B cell (primary cell): ENCODE results near the gene TMPRSS11E. TPM values are rescaled to one million over a fixed set of nuclear protein-coding genes. Genes with fewer than 3 reads are reported as not detected.
"Not testable (repeated sequence)": the region's sequence is repeated elsewhere in the genome, so short reads cannot be mapped to it uniquely, and the experiment has no call there.

Source experiments
- ATAC-seq: fragments of 200-7000 bp; cut with Tn5 transposase; one replicate; pipeline ENCODE4 v1.10.0; 2021; ENCODE audit warnings: low read depth, mild to moderate bottlenecking, moderate number of reproducible peaks, moderate library complexity
- CTCF ChIA-PET: fragments of 350-600 bp; sonication (Branson Sonifier 250); formaldehyde crosslinking; loops from one replicate; lab custom pipeline; 2021; ENCODE audit warnings: antibody characterized with exemption, inconsistent platforms; lab: Charles Lee
- POLR2A ChIA-PET: fragments of 350-600 bp; sonication (Branson Sonifier 250); formaldehyde crosslinking; loops from one replicate; lab custom pipeline; 2021; ENCODE audit warnings: antibody characterized with exemption; lab: Charles Lee
- DNase-seq: peaks from one replicate; pipeline ENCODE4 v3.0.0; 2013
- H2AFZ ChIP-seq: 2 replicates; pipeline ENCODE4 v1.6.1; 2012; ENCODE audit warnings: mild to moderate bottlenecking, low read depth, low read length; ENCODE audit not compliant: insufficient read depth, poor library complexity, severe bottlenecking
- H3K27ac ChIP-seq, 2 donors: 1 replicate in 1 of 2; 2 replicates in 1 of 2; pipeline ENCODE4 v1.5.1; 2012 to 2013; ENCODE audit warnings: low read length in 2 of 2, mild to moderate bottlenecking in 2 of 2, moderate library complexity in 1 of 2
- H3K27me3 ChIP-seq, 4 experiments: fragments of 200-600 bp in 1 of 4; sonication (generic) in 1 of 4; replicated peaks in 1 of 4; 1 replicate in 2 of 4; 2 replicates in 2 of 4; pipeline versions ENCODE4 v1.6.1 to v1.7.0; 2013 to 2016; ENCODE audit warnings: low read length in 3 of 4, mild to moderate bottlenecking in 2 of 4, mixed read lengths in 1 of 4, moderate library complexity in 1 of 4; ENCODE audit not compliant: insufficient read depth in 4 of 4, control insufficient read depth in 3 of 4; ENCODE audit errors: control extremely low read depth in 1 of 4
- H3K36me3 ChIP-seq, 2 experiments: replicated peaks in 1 of 2; 1 replicate in 1 of 2; 2 replicates in 1 of 2; pipeline versions ENCODE4 v1.6.1 to v1.7.1; 2013; ENCODE audit warnings: low read length in 1 of 2; ENCODE audit not compliant: insufficient read depth in 2 of 2, control insufficient read depth in 1 of 2; ENCODE audit errors: control extremely low read depth in 1 of 2, extremely low read depth in 1 of 2
- H3K4me1 ChIP-seq, 2 donors: fragments of 200-600 bp in 1 of 2; sonication (generic) in 1 of 2; 1 replicate in 1 of 2; 2 replicates in 1 of 2; pipeline versions ENCODE4 v1.5.1 to v1.6.1; 2013 to 2017; ENCODE audit warnings: low read length in 2 of 2; ENCODE audit not compliant: control insufficient read depth in 2 of 2, insufficient read depth in 2 of 2
- H3K4me2 ChIP-seq: replicated peaks from 2 replicates; pipeline ENCODE3; 2012; ENCODE audit warnings: mild to moderate bottlenecking, low read depth, low read length; ENCODE audit not compliant: poor library complexity, severe bottlenecking
- H3K4me3 ChIP-seq, 5 experiments: fragments of 200-600 bp in 1 of 5; sonication (generic) in 1 of 5; 1 replicate in 3 of 5; 2 replicates in 2 of 5; pipeline versions ENCODE4 v1.5.1 to v1.7.0; 2011 to 2016; ENCODE audit warnings: low read length in 4 of 5, mild to moderate bottlenecking in 4 of 5, low read depth in 2 of 5, control low read depth in 1 of 5, moderate library complexity in 1 of 5; ENCODE audit not compliant: insufficient read depth in 1 of 5; ENCODE audit errors: control extremely low read depth in 1 of 5, extremely low read depth in 1 of 5
- H3K79me2 ChIP-seq: fragments of 200-600 bp; sonication (generic); one replicate; pipeline ENCODE4 v1.6.0; 2016; ENCODE audit warnings: low read length; ENCODE audit not compliant: control insufficient read depth, insufficient read depth
- H3K9ac ChIP-seq: fragments of 200-600 bp; sonication (generic); 2 replicates; pipeline ENCODE4 v1.6.1; 2017; ENCODE audit warnings: mild to moderate bottlenecking, low read length, moderate library complexity
- H3K9me3 ChIP-seq, 3 donors: one replicate each; pipeline versions ENCODE4 v1.6.1 to v1.7.1; 2013; ENCODE audit warnings: low read length in 2 of 3; ENCODE audit not compliant: control insufficient read depth in 2 of 3, insufficient read depth in 1 of 3; ENCODE audit errors: control extremely low read depth in 1 of 3
- H4K20me1 ChIP-seq: 2 replicates; pipeline ENCODE4 v1.6.0; 2012; ENCODE audit warnings: mild to moderate bottlenecking, low read length; ENCODE audit not compliant: insufficient read depth, control insufficient read depth, poor library complexity, severe bottlenecking
- H3K27ac Mint-ChIP-seq: one replicate; pipeline ENCODE4 v1.8.0; 2021; ENCODE audit warnings: mixed read lengths
- H3K27me3 Mint-ChIP-seq: one replicate; pipeline ENCODE4 v1.8.0; 2021; ENCODE audit warnings: mixed read lengths
- H3K4me1 Mint-ChIP-seq: one replicate; pipeline ENCODE4 v1.8.0; 2021; ENCODE audit warnings: mixed read lengths
- H3K4me3 Mint-ChIP-seq: one replicate; pipeline ENCODE4 v1.8.0; 2021; ENCODE audit warnings: mixed read lengths
- H3K9me3 Mint-ChIP-seq: one replicate; pipeline ENCODE4 v1.8.0; 2022; ENCODE audit warnings: mixed read lengths; ENCODE audit not compliant: insufficient read depth
- EZH2 ChIP-seq: IDR thresholded peaks from 2 replicates; pipeline ENCODE4 v1.6.1; 2012; ENCODE audit warnings: borderline replicate concordance, low read depth, mild to moderate bottlenecking, moderate library complexity, low read length; ENCODE audit not compliant: insufficient read depth, poor library complexity, severe bottlenecking
- WGBS: methylation state at CpG from one replicate; pipeline ENCODE4 v1.1.5; 2013; ENCODE audit warnings: missing lambda C conversion rate; ENCODE audit not compliant: insufficient coverage; 5-methylcytosine and 5-hydroxymethylcytosine counted together
- intact Hi-C: fragments of 100-400 bp; cut with micrococcal nuclease; formaldehyde crosslinking; loops from one replicate; pipeline ENCODE4 v1.10.0; 2022
- polyA plus RNA-seq: library from polyadenylated mRNA; depleted of rRNA; stranded (reverse); fragments of >200 nt; gene quantifications from 2 replicates; pipeline ENCODE4 v1.2.3, GENCODE V29; 2012
- total RNA-seq, 2 donors: library from RNA; stranded (reverse); fragments of 120-200 nt in 1 of 2; gene quantifications; 1 replicate in 1 of 2; 2 replicates in 1 of 2; pipeline versions ENCODE4 v1.2.3 to v1.2.4, GENCODE V29; 2013 to 2022
- TF ChIP-seq, protein P1 (sequence below): fragments of 200-600 bp; IDR thresholded peaks from one replicate; pipeline ENCODE4 v1.8.0; 2022; ENCODE audit warnings: antibody characterized with exemption, mild to moderate bottlenecking

TMPRSS11E gene
- total and polyA plus RNA-seq, 2 donors (not counting 1 experiment from before 2014, with no cell fraction given) = 0.06 TPM; not detected in 1

DNA sequence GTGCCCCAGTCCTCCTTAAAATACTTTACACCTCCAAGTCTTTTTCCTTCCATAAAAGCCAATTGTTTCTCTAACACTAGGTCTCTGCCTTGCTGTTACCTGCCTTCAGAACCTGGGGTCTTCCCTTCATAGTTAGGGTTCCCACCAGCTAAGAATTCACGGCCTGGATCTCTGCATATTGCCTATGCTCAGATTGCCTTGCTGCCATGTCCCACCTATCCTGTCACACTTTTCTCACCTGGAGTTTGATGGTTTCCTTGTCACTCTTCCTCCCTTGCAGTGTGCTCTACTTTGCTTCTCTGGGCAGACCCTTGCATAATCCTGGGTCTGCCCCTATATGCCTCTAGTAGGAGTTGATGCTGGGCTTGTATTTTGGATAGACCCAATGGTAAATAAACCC, 36.6 kb upstream of the TMPRSS11E start:
- Histone ChIP-seq H3K9ac (no peak overlapping the region), H3K4me2 (no peak overlapping the region), H3K27me3 (no peaks in the 10 kb centered on the region), H3K9me3 (no peaks in the 10 kb centered on the region), H2AFZ (no peak overlapping the region), H3K79me2 (no peaks in the 10 kb centered on the region), H3K27ac (no peak overlapping the region), H3K36me3 (no peaks in the 10 kb centered on the region), H3K4me3 (no peak overlapping the region), H3K4me1 (no peaks in the 10 kb centered on the region), H4K20me1 (no peaks in the 10 kb centered on the region)
- ATAC-seq (no peak), DNase-seq (no peak)
- ChIA-PET POLR2A (no interaction called here), CTCF (no interaction called here)
- 100% methylated on average over 1 of the region's 1 CpG for WGBS
- intact Hi-C loops = no loop called here
- no peaks in the 10 kb centered on the region for H3K4me1 Mint-ChIP-seq
- peaks cover 8% of the 10 kb centered on the region for H3K27me3 Mint-ChIP-seq
- no peak overlapping the region for H3K27ac Mint-ChIP-seq
- H3K9me3 Mint-ChIP-seq = no peaks in the 10 kb centered on the region
- TF ChIP-seq, protein P1, sequence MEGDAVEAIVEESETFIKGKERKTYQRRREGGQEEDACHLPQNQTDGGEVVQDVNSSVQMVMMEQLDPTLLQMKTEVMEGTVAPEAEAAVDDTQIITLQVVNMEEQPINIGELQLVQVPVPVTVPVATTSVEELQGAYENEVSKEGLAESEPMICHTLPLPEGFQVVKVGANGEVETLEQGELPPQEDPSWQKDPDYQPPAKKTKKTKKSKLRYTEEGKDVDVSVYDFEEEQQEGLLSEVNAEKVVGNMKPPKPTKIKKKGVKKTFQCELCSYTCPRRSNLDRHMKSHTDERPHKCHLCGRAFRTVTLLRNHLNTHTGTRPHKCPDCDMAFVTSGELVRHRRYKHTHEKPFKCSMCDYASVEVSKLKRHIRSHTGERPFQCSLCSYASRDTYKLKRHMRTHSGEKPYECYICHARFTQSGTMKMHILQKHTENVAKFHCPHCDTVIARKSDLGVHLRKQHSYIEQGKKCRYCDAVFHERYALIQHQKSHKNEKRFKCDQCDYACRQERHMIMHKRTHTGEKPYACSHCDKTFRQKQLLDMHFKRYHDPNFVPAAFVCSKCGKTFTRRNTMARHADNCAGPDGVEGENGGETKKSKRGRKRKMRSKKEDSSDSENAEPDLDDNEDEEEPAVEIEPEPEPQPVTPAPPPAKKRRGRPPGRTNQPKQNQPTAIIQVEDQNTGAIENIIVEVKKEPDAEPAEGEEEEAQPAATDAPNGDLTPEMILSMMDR = no peak
- no peak for TF ChIP-seq EZH2
- no peak overlapping the region for H3K4me3 Mint-ChIP-seq

GRCh38 chr4:68412031-68412430, 35.2 kb upstream of the TMPRSS11E start:
- intact Hi-C loops, H3K4me3 Mint-ChIP-seq: not testable (repeated sequence)

More at GRCh38 chr4:68412031-68412430, 35.2 kb upstream of the TMPRSS11E start:
- H3K4me1 ChIP-seq, DNase-seq, H3K36me3 ChIP-seq, H3K9ac ChIP-seq, H4K20me1 ChIP-seq, ATAC-seq, H3K4me1 Mint-ChIP-seq, H3K4me2 ChIP-seq, H3K9me3 ChIP-seq, H3K4me3 ChIP-seq, H3K27me3 Mint-ChIP-seq, CTCF ChIA-PET, POLR2A ChIA-PET, H3K79me2 ChIP-seq, H3K27ac ChIP-seq, H3K9me3 Mint-ChIP-seq, H2AFZ ChIP-seq, H3K27me3 ChIP-seq, H3K27ac Mint-ChIP-seq: not testable (repeated sequence)
- WGBS = 100% methylated on average over 2 of the region's 2 CpGs
